Mesothelial cell of epicardium (in vitro differentiated cells): ENCODE measurements around the gene GMPR. TPM values are rescaled to one million over a fixed set of nuclear protein-coding genes. Genes with fewer than 3 reads are reported as not detected.

Source experiments
- DNase-seq, 2 experiments: peaks; one replicate each; pipeline ENCODE4 v3.0.0; 2021; ENCODE audit warnings: low spot score in 2 of 2; ENCODE audit not compliant: unreplicated experiment in 2 of 2
- H3K27ac Mint-ChIP-seq: 2 replicates; pipeline ENCODE4 v1.8.0; 2021; ENCODE audit warnings: mixed read lengths
- H3K27me3 Mint-ChIP-seq: 2 replicates; pipeline ENCODE4 v1.8.0; 2021; ENCODE audit warnings: low read depth, mixed read lengths
- H3K36me3 Mint-ChIP-seq: 2 replicates; pipeline ENCODE4 v1.8.0; 2021; ENCODE audit warnings: mixed read lengths
- H3K4me1 Mint-ChIP-seq: 2 replicates; pipeline ENCODE4 v1.8.0; 2021; ENCODE audit warnings: mixed read lengths
- H3K4me3 Mint-ChIP-seq: 2 replicates; pipeline ENCODE4 v1.8.0; 2021; ENCODE audit warnings: mild to moderate bottlenecking, moderate library complexity, mixed read lengths
- H3K9me3 Mint-ChIP-seq: 2 replicates; pipeline ENCODE4 v1.8.0; 2021; ENCODE audit warnings: mixed read lengths
- total RNA-seq: library from RNA; stranded (reverse); gene quantifications from 3 replicates; pipeline ENCODE4 v1.2.1, GENCODE V29; 2021
- TF ChIP-seq, protein P1 (sequence below): fragments of 200-600 bp; sonication (generic); IDR thresholded peaks from one replicate; pipeline ENCODE4 v1.5.0; 2021; ENCODE audit warnings: antibody characterized with exemption; ENCODE audit not compliant: unreplicated experiment

Gene GMPR
- total RNA-seq, 1 donor from 2014 or later = 4.0 TPM

DNA sequence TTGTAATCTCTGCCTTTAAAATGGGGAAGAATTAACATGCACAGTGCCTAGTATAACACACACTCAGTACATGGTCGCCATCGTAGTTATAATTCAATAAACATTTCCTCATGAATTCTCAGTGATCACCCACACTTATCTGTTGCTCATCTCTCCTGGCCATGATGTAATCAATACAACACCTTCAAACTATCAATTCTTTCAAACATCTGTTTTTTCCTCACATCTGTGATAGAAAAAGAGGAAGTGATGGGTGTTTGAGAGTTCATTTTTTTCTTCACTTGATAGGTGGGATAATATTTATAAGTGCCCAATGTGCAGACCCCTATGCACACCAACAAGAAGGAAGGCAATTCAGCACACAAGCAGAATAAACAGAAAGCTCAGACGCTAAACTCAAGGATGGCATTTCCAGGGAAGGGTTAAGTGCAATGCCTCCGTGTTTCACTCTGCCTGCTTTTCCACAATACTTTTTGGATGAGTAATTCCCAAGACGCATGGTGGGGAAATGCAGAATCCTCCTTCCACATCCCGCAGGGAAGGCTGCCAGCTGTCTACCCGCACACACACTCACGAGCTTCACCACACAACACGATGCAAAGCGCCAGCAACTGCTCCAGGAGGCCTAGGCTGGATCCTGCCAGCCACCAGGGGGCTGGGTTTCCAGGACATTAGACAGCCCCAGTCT lies 100.3 kb downstream of the GMPR start:
- Mint-ChIP-seq H3K27me3 (no peaks in the 10 kb centered on the region), H3K27ac (peak overlapping the region; percentile 41), H3K9me3 (peaks cover 13% of the 10 kb centered on the region), H3K4me1 (peaks cover 11% of the 10 kb centered on the region), H3K4me3 (no peak overlapping the region), H3K36me3 (peaks cover 8% of the 10 kb centered on the region)
- TF ChIP-seq, protein P1, sequence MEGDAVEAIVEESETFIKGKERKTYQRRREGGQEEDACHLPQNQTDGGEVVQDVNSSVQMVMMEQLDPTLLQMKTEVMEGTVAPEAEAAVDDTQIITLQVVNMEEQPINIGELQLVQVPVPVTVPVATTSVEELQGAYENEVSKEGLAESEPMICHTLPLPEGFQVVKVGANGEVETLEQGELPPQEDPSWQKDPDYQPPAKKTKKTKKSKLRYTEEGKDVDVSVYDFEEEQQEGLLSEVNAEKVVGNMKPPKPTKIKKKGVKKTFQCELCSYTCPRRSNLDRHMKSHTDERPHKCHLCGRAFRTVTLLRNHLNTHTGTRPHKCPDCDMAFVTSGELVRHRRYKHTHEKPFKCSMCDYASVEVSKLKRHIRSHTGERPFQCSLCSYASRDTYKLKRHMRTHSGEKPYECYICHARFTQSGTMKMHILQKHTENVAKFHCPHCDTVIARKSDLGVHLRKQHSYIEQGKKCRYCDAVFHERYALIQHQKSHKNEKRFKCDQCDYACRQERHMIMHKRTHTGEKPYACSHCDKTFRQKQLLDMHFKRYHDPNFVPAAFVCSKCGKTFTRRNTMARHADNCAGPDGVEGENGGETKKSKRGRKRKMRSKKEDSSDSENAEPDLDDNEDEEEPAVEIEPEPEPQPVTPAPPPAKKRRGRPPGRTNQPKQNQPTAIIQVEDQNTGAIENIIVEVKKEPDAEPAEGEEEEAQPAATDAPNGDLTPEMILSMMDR = peak; percentile 29
- DNase-seq = no peak

- Mint-ChIP-seq H3K36me3 (peaks cover 8% of the 10 kb centered on the region), H3K27me3 (no peaks in the 10 kb centered on the region), H3K9me3 (peaks cover 13% of the 10 kb centered on the region), H3K4me3 (no peak overlapping the region), H3K27ac (peak overlapping the region; percentile 41), H3K4me1 (peaks cover 11% of the 10 kb centered on the region)
- no peak for DNase-seq
- TF ChIP-seq, protein P1 = no peak
Measured at GRCh38 chr6:16339265-16339587, 100.8 kb downstream of the GMPR start.

DNA sequence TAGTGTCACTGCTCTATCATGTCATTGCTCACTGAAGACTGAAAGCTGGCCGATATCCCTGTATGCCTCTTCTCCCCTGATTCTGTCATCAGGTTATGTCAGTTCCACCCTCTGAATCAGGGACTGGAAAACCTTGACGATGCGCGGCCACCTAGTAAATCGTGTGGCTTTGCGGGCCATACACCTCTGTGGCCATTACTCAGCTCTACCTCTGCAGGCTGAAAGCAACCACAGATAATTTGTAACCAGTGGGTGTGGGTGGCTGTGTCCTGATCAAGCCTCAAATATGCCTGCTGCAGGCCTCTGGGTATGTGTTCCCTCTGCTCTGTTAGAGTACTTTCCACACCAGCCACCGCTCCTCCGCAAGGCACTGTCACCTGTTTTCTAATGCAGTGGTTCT lies 105.2 kb downstream of the GMPR start:
- no peak overlapping the region for H3K27ac Mint-ChIP-seq
- no peak for DNase-seq

GRCh38 chr6:16344756-16345155 lies 106.4 kb downstream of the GMPR start:
- H3K4me3 Mint-ChIP-seq = no peak overlapping the region
- DNase-seq = no peak

More for the DNA sequence above, 105.2 kb downstream of the GMPR start:
- H3K4me3 Mint-ChIP-seq = no peak overlapping the region
- TF ChIP-seq, protein P1 = no peak
- H3K36me3 Mint-ChIP-seq = peaks cover 12% of the 10 kb centered on the region
- H3K9me3 Mint-ChIP-seq = peaks cover 13% of the 10 kb centered on the region
- H3K27me3 Mint-ChIP-seq = no peaks in the 10 kb centered on the region
- H3K4me1 Mint-ChIP-seq = peaks cover 19% of the 10 kb centered on the region

More at GRCh38 chr6:16344756-16345155, 106.4 kb downstream of the GMPR start:
- peaks cover 17% of the 10 kb centered on the region for H3K4me1 Mint-ChIP-seq
- H3K9me3 Mint-ChIP-seq = peaks cover 13% of the 10 kb centered on the region
- H3K27me3 Mint-ChIP-seq = no peaks in the 10 kb centered on the region
- TF ChIP-seq, protein P1 = no peak
- H3K36me3 Mint-ChIP-seq = peaks cover 12% of the 10 kb centered on the region
- no peak overlapping the region for H3K27ac Mint-ChIP-seq

Other genes starting within 250 kb of the GMPR start
- 23.9 to 25.7 TPM (median 24.9 TPM) in 3 replicates for gene MYLIP, start 109.5 kb upstream of the GMPR start, total RNA-seq